Fibroblast of pulmonary artery (primary cell): ENCODE data around the gene CYP3A4.
"Not testable (repeated sequence)": the region's sequence is repeated elsewhere in the genome, so short reads cannot be mapped to it uniquely, and the experiment has no call there.

ENCODE experiments used
- DNase-seq: peaks from one replicate; pipeline ENCODE4 v3.0.0-alpha.2; 2010; ENCODE audit warnings: low read depth
- H3K4me3 ChIP-seq: replicated peaks from 2 replicates; pipeline ENCODE4 v1.5.1; 2011; ENCODE audit warnings: low read depth, mild to moderate bottlenecking, control low read depth, low read length, moderate library complexity
- TF ChIP-seq, protein P1 (sequence below): IDR thresholded peaks from 2 replicates; pipeline ENCODE4 v1.5.1; 2011; ENCODE audit warnings: mild to moderate bottlenecking, control low read depth, low read length, inconsistent platforms; ENCODE audit errors: missing control alignments

Gene CYP3A4

GRCh38 chr7:99782012-99782953 lies 1.7 kb downstream of the CYP3A4 start:
- DNase-seq = no peak
- H3K4me3 ChIP-seq = no peak overlapping the region
- TF ChIP-seq, protein P1, sequence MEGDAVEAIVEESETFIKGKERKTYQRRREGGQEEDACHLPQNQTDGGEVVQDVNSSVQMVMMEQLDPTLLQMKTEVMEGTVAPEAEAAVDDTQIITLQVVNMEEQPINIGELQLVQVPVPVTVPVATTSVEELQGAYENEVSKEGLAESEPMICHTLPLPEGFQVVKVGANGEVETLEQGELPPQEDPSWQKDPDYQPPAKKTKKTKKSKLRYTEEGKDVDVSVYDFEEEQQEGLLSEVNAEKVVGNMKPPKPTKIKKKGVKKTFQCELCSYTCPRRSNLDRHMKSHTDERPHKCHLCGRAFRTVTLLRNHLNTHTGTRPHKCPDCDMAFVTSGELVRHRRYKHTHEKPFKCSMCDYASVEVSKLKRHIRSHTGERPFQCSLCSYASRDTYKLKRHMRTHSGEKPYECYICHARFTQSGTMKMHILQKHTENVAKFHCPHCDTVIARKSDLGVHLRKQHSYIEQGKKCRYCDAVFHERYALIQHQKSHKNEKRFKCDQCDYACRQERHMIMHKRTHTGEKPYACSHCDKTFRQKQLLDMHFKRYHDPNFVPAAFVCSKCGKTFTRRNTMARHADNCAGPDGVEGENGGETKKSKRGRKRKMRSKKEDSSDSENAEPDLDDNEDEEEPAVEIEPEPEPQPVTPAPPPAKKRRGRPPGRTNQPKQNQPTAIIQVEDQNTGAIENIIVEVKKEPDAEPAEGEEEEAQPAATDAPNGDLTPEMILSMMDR = no peak

GRCh38 chr7:99780588-99780987 lies 3.4 kb downstream of the CYP3A4 start:
- TF ChIP-seq, protein P1 = no peak
- no peak for DNase-seq
- no peak overlapping the region for H3K4me3 ChIP-seq

- no peak overlapping the region for H3K4me3 ChIP-seq
- TF ChIP-seq, protein P1 = no peak
- DNase-seq = no peak
These were observed 4.0 kb downstream of the CYP3A4 start for GRCh38 chr7:99779949-99780348.

DNA sequence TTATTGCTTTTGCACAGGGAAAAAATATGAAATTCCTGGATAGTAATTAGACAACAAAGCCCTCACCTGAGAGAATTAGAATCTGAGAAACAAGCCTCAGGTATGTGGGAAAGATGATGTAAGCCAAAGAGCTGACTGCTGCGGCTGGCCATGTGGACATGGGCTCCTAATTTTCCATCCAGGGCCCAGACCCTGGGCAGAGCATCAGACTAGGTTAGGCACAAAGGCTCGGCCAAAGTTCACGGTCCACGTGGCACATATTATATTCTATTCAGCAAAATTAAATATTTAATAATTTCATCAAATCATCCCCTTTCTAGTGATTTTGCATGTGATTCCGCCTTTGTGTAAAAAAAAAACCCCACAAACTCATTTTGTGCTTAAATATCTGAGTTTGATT lies 5.1 kb downstream of the CYP3A4 start:
- TF ChIP-seq, protein P1 = no peak
- H3K4me3 ChIP-seq = no peak overlapping the region
- DNase-seq = no peak

- H3K4me3 ChIP-seq, DNase-seq: not testable (repeated sequence)
These were observed 10.6 kb downstream of the CYP3A4 start for GRCh38 chr7:99773395-99773794.

DNA sequence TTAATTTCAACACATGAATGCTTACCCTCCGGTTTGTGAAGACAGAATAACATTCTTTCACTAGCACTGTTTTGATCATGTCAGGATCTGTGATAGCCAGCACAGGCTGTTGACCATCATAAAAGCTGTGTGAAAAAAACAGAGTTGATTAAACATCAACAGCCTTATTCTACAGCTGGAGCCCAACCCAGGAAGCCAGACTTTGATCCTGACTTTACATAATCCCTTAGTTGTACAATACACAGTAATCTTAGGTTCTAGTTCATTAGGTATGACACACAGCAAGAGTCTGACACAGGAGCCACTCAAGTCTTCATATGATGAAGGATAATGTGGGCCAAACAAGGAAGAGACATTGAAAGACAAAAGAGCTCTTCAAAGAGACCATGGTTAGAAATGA lies 11.4 kb downstream of the CYP3A4 start:
- DNase-seq = no peak
- no peak overlapping the region for H3K4me3 ChIP-seq
- TF ChIP-seq, protein P1 = no peak

- not testable (repeated sequence) for DNase-seq, H3K4me3 ChIP-seq
These were observed 14.5 kb downstream of the CYP3A4 start for GRCh38 chr7:99769494-99769893.

GRCh38 chr7:99768471-99768870 lies 15.5 kb downstream of the CYP3A4 start:
- DNase-seq = no peak
- TF ChIP-seq, protein P1 = no peak
- H3K4me3 ChIP-seq = no peak overlapping the region
